ENCODE results near the gene MACROH2A1. TPM values are rescaled to one million over a fixed set of nuclear protein-coding genes. Genes with fewer than 3 reads are reported as not detected.

MACROH2A1 gene
- polyA plus RNA-seq, 1 of the 3 experiments (the other 2 are of a cell fraction), result 165 TPM

GRCh38 chr5:135349886-135350285 is 49.1 kb downstream of the MACROH2A1 start:
- Histone ChIP-seq H3K4me2 (no peak overlapping the region), H3K9me3 (no peaks in the 10 kb centered on the region), H3F3A (replicated peaks; ENCODE audit: insufficient read depth) (peaks cover 3% of the 10 kb centered on the region), H3K9me2 (no peaks in the 10 kb centered on the region), H3K27me3 (ENCODE audit: insufficient read depth) (no peaks in the 10 kb centered on the region), H3K36me3 (replicated peaks in 1 of 2; ENCODE audit: control insufficient read depth in 1 of 2, insufficient read depth in 2 of 2, low read length in 1 of 2) (peaks cover 37 to 69% of the 10 kb centered on the region in 2 experiments), H3K9ac (no peak overlapping the region), H4K20me1 (ENCODE audit: insufficient read depth) (peaks cover 15% of the 10 kb centered on the region), H2AFZ (ENCODE audit: low read depth) (no peak overlapping the region), H3K27ac (ENCODE audit: low read depth in 2 of 2, low read length in 1 of 2) (no peak overlapping the region), H3K79me2 (ENCODE audit: insufficient read depth) (peaks cover 19% of the 10 kb centered on the region; the same call in 1 of the 2 replicates), H3K4me3 (ENCODE audit: low read depth in 2 of 2, low read length in 1 of 2) (no peak overlapping the region), H3K4me1 (ENCODE audit: control insufficient read depth in 1 of 2, insufficient read depth in 2 of 2, low read depth in 1 of 2, low read length in 1 of 2) (peaks cover 8 to 18% of the 10 kb centered on the region in 2 experiments; a peak in 3 of 4 replicates)
- no peak for DNase-seq
- ChIA-PET POLR2A (interaction anchor here (1.6 kb wide), 1 partner anchor 12 kb away, joined by 3 read pairs; no protein-coding TSS in a partner anchor), CTCF (interaction anchor here (1.1 to 3.6 kb wide), 2 partner anchors 9 to 17 kb away, joined by 3 to 11 read pairs; no protein-coding TSS in a partner anchor)
- TF ChIP-seq TAF1 (IDR thresholded peaks at IDR 0.05; ENCODE audit: borderline replicate concordance, low read depth, low read length) (no peak), FOSL2 (IDR thresholded peaks at IDR 0.05; ENCODE audit: borderline replicate concordance, low read depth) (no peak), EZH2phosphoT487 (IDR thresholded peaks at IDR 0.05; ENCODE audit: borderline replicate concordance, low read depth) (no peak), RCOR1 (IDR thresholded peaks at IDR 0.05; ENCODE audit: low read length) (no peak), MAX (IDR thresholded peaks at IDR 0.05; ENCODE audit: low read depth) (no peak)

- H3K4me1 ChIP-seq (ENCODE audit: control insufficient read depth in 1 of 2, insufficient read depth in 2 of 2, low read depth in 1 of 2, low read length in 1 of 2), result peaks cover 8 to 18% of the 10 kb centered on the region in 2 experiments; a peak in 3 of 4 replicates
- H4K20me1 ChIP-seq (ENCODE audit: insufficient read depth), result peaks cover 12% of the 10 kb centered on the region
- ChIA-PET POLR2A (interaction anchor here (1.6 kb wide), 1 partner anchor 11 kb away, joined by 3 read pairs; no protein-coding TSS in a partner anchor), CTCF (interaction anchor here (1.1 to 3.6 kb wide), 2 partner anchors 9 to 17 kb away, joined by 3 to 11 read pairs; no protein-coding TSS in a partner anchor)
- H3K4me3 ChIP-seq (ENCODE audit: low read depth in 2 of 2, low read length in 1 of 2), result no peak overlapping the region
- H3K4me2 ChIP-seq, result no peak overlapping the region
- no peak overlapping the region for H3K27ac ChIP-seq (ENCODE audit: low read depth in 2 of 2, low read length in 1 of 2)
- no CpG with 5 or more reads among the region's 1 CpG for WGBS (ENCODE audit: low lambda C conversion rate)
- peaks cover 42 to 73% of the 10 kb centered on the region in 2 experiments for H3K36me3 ChIP-seq (replicated peaks in 1 of 2; ENCODE audit: control insufficient read depth in 1 of 2, insufficient read depth in 2 of 2, low read length in 1 of 2)
- H3K9me2 ChIP-seq, result no peaks in the 10 kb centered on the region
- H3K79me2 ChIP-seq (ENCODE audit: insufficient read depth), result peaks cover 19% of the 10 kb centered on the region; the same call in 1 of the 2 replicates
- H3K27me3 ChIP-seq (ENCODE audit: insufficient read depth), result no peaks in the 10 kb centered on the region
- H3K9me3 ChIP-seq, result no peaks in the 10 kb centered on the region
- DNase-seq, result no peak
- peaks cover 3% of the 10 kb centered on the region for H3F3A ChIP-seq (replicated peaks; ENCODE audit: insufficient read depth)
- H2AFZ ChIP-seq (ENCODE audit: low read depth), result no peak overlapping the region
- no peak overlapping the region for H3K9ac ChIP-seq
- TF ChIP-seq NFIC (IDR thresholded peaks at IDR 0.05; ENCODE audit: borderline replicate concordance) (no peak), RFX5 (IDR thresholded peaks at IDR 0.05; ENCODE audit: low read length) (no peak), CHD2 (IDR thresholded peaks at IDR 0.05; ENCODE audit: low read length, partially characterized antibody) (no peak), GATA2 (CRISPR knock-in tag; IDR thresholded peaks at IDR 0.05) (no peak), EZH2phosphoT487 (IDR thresholded peaks at IDR 0.05; ENCODE audit: borderline replicate concordance, low read depth) (no peak), SMC3 (IDR thresholded peaks at IDR 0.05; ENCODE audit: low read depth, low read length) (no peak), RXRA (IDR thresholded peaks at IDR 0.05; ENCODE audit: borderline replicate concordance, low read depth) (no peak), RAD21 (IDR thresholded peaks at IDR 0.05; ENCODE audit: low read length) (no peak), ELF1 (IDR thresholded peaks at IDR 0.05) (no peak), REST (IDR thresholded peaks at IDR 0.05; ENCODE audit: low read depth, low read length) (no peak)
- TF ChIP-seq, protein P1, sequence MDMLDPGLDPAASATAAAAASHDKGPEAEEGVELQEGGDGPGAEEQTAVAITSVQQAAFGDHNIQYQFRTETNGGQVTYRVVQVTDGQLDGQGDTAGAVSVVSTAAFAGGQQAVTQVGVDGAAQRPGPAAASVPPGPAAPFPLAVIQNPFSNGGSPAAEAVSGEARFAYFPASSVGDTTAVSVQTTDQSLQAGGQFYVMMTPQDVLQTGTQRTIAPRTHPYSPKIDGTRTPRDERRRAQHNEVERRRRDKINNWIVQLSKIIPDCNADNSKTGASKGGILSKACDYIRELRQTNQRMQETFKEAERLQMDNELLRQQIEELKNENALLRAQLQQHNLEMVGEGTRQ (IDR thresholded peaks at IDR 0.05; ENCODE audit: borderline replicate concordance, low read depth, low read length), result no peak
- TF ChIP-seq, protein P2, sequence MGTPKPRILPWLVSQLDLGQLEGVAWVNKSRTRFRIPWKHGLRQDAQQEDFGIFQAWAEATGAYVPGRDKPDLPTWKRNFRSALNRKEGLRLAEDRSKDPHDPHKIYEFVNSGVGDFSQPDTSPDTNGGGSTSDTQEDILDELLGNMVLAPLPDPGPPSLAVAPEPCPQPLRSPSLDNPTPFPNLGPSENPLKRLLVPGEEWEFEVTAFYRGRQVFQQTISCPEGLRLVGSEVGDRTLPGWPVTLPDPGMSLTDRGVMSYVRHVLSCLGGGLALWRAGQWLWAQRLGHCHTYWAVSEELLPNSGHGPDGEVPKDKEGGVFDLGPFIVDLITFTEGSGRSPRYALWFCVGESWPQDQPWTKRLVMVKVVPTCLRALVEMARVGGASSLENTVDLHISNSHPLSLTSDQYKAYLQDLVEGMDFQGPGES (IDR thresholded peaks at IDR 0.05; ENCODE audit: low read depth, low read length), result no peak
- TF ChIP-seq, protein P3, sequence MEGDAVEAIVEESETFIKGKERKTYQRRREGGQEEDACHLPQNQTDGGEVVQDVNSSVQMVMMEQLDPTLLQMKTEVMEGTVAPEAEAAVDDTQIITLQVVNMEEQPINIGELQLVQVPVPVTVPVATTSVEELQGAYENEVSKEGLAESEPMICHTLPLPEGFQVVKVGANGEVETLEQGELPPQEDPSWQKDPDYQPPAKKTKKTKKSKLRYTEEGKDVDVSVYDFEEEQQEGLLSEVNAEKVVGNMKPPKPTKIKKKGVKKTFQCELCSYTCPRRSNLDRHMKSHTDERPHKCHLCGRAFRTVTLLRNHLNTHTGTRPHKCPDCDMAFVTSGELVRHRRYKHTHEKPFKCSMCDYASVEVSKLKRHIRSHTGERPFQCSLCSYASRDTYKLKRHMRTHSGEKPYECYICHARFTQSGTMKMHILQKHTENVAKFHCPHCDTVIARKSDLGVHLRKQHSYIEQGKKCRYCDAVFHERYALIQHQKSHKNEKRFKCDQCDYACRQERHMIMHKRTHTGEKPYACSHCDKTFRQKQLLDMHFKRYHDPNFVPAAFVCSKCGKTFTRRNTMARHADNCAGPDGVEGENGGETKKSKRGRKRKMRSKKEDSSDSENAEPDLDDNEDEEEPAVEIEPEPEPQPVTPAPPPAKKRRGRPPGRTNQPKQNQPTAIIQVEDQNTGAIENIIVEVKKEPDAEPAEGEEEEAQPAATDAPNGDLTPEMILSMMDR (IDR thresholded peaks at IDR 0.05), result no peak
- TF ChIP-seq, protein P4, sequence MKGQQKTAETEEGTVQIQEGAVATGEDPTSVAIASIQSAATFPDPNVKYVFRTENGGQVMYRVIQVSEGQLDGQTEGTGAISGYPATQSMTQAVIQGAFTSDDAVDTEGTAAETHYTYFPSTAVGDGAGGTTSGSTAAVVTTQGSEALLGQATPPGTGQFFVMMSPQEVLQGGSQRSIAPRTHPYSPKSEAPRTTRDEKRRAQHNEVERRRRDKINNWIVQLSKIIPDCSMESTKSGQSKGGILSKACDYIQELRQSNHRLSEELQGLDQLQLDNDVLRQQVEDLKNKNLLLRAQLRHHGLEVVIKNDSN (IDR thresholded peaks at IDR 0.05; ENCODE audit: borderline replicate concordance, low read depth), result no peak
Observed at GRCh38 chr5:135349451-135349850, 49.6 kb downstream of the MACROH2A1 start.

All from SK-N-SH (cell line).